ENCODE results near the gene SPACA5B. TPM values are rescaled to one million over a fixed set of nuclear protein-coding genes. Genes with fewer than 3 reads are reported as not detected.
"Not testable (repeated sequence)": the region's sequence is repeated elsewhere in the genome, so short reads cannot be mapped to it uniquely, and the experiment has no call there.

SPACA5B gene
- total RNA-seq, 4 donors from 2014 or later = not detected

- DNase-seq (ENCODE audit: low spot score) (no peak), ATAC-seq (ENCODE audit: low FRiP score) (no peak)
- no peak for TF ChIP-seq CTCF (IDR thresholded peaks at IDR 0.05)
Observed at GRCh38 chrX:48179691-48180090, 49.3 kb downstream of the SPACA5B start.

DNA sequence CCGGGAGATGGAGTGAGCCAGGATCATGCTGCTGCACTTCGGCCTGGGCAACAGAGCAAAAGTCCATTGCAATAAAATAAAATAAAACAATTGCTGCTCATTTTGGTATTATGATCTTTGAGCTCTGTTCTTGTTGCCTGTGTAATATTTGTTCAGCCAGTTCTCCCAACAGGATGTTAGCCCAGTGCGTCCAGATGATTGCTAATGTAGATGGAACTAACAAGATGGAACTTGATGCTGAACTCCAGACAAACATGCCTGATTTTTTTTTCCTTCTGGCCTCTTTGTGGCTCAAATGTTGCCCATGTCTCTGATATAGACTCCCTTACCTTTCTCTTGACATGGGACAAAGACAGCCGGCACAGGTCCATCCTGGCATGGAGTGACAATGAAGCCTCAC lies 50.4 kb downstream of the SPACA5B start:
- no peak for TF ChIP-seq CTCF (IDR thresholded peaks at IDR 0.05)
- DNase-seq (ENCODE audit: low spot score) (no peak), ATAC-seq (ENCODE audit: low FRiP score) (no peak)

- DNase-seq (ENCODE audit: low spot score); ATAC-seq (ENCODE audit: low FRiP score): not testable (repeated sequence)
Observed at GRCh38 chrX:48181882-48182281, 51.5 kb downstream of the SPACA5B start.

Small RNAs within 50 kb of the gene (small RNA-seq; reads per million reads assigned to genes)
- gene AC245047.7 = not detected
- gene RNU6-707P = not detected

Other genes with a start within 250 kb of the SPACA5B start
- gene ZNF182, start 126.6 kb upstream of the SPACA5B start, total RNA-seq = 1 to 10 TPM; 2.5 to 7.6 (median 3.5) TPM
- not detected for gene SPACA5, start 123.6 kb upstream of the SPACA5B start, total RNA-seq
- 1 to 10 TPM in 3 of 4 donors, under 1 TPM in 1; 0.60 to 4.3 (median 1.4) TPM for gene ZNF630, start 59.0 kb upstream of the SPACA5B start, total RNA-seq
- gene SSX5, start 66.2 kb downstream of the SPACA5B start, total RNA-seq = not detected
- not detected for gene SSX1, start 124.8 kb downstream of the SPACA5B start, total RNA-seq
- gene SSX3, start 226.1 kb downstream of the SPACA5B start, total RNA-seq = not detected